PC-9 (cell line): ENCODE measurements around the gene SGTA. TPM values are rescaled to one million over a fixed set of nuclear protein-coding genes. Genes with fewer than 3 reads are reported as not detected.

Experiments
- BruUV-seq: library from RNA; stranded (reverse); fragments of 400-500 nt; replicated peaks from 2 replicates; lab custom pipeline; 2021; lab: Mats Ljungman, UMichigan
- CTCF ChIA-PET: fragments of 300-600 bp; sonication (Branson Sonifier 250); formaldehyde crosslinking; loops from one replicate; lab custom pipeline; 2022; ENCODE audit warnings: antibody characterized with exemption; lab: Charles Lee
- POLR2A ChIA-PET: fragments of 300-600 bp; sonication (Branson Sonifier 250); formaldehyde crosslinking; loops from one replicate; lab custom pipeline; 2022; ENCODE audit warnings: antibody characterized with exemption; ENCODE audit not compliant: unreplicated experiment; lab: Charles Lee
- DNase-seq, 2 experiments: peaks; one replicate each; pipeline versions ENCODE4 v3.0.0 to v3.0.0-alpha.2; 2015 to 2022; ENCODE audit warnings: mixed read lengths in 1 of 2
- H2AFZ ChIP-seq: fragments of 200-600 bp; sonication (generic); 2 replicates; pipeline ENCODE4 v1.8.1; 2017; ENCODE audit warnings: antibody characterized with exemption
- H3F3A ChIP-seq: fragments of 200-600 bp; sonication (generic); 2 replicates; pipeline ENCODE4 v1.8.1; 2017; ENCODE audit warnings: antibody characterized with exemption, mild to moderate bottlenecking, low read depth; ENCODE audit not compliant: insufficient read depth
- H3K27ac ChIP-seq: fragments of 200-600 bp; sonication (generic); 2 replicates; pipeline ENCODE4 v1.6.1; 2016; ENCODE audit warnings: mixed run types
- H3K27me3 ChIP-seq: fragments of 200-600 bp; sonication (generic); 2 replicates; pipeline ENCODE4 v1.6.1; 2016; ENCODE audit warnings: low read depth, mixed run types; ENCODE audit not compliant: insufficient read depth
- H3K36me3 ChIP-seq: fragments of 200-600 bp; sonication (generic); 2 replicates; pipeline ENCODE4 v1.6.1; 2016; ENCODE audit warnings: low read depth, mixed run types
- H3K4me1 ChIP-seq: fragments of 200-600 bp; sonication (generic); replicated peaks from 2 replicates; pipeline ENCODE4 v1.6.1; 2016; ENCODE audit warnings: mixed run types; ENCODE audit not compliant: insufficient read depth
- H3K4me2 ChIP-seq: fragments of 200-600 bp; sonication (generic); 2 replicates; pipeline ENCODE4 v1.6.1; 2017; ENCODE audit warnings: mixed run types
- H3K4me3 ChIP-seq: fragments of 200-600 bp; sonication (generic); 2 replicates; pipeline ENCODE4 v1.6.1; 2016; ENCODE audit warnings: mixed run types
- H3K79me2 ChIP-seq: fragments of 200-600 bp; sonication (generic); 2 replicates; pipeline ENCODE4 v1.6.1; 2017; ENCODE audit warnings: low read depth, mixed run types
- H3K9me2 ChIP-seq: fragments of 200-600 bp; sonication (generic); 2 replicates; pipeline ENCODE4 v1.8.1; 2017; ENCODE audit warnings: mild to moderate bottlenecking; ENCODE audit not compliant: insufficient read depth
- H3K9me3 ChIP-seq: fragments of 200-600 bp; sonication (generic); 2 replicates; pipeline ENCODE4 v1.8.1; 2016; ENCODE audit warnings: low read depth; ENCODE audit not compliant: insufficient read depth
- H4K20me1 ChIP-seq: fragments of 200-600 bp; sonication (generic); 2 replicates; pipeline ENCODE4 v1.8.1; 2017; ENCODE audit not compliant: insufficient read depth
- EZH2 ChIP-seq: fragments of 200-600 bp; sonication (generic); IDR thresholded peaks from 2 replicates; pipeline ENCODE4 v1.8.0; 2017; ENCODE audit warnings: antibody characterized with exemption, low read depth
- intact Hi-C: fragments of 100-400 bp; cut with micrococcal nuclease; formaldehyde crosslinking; loops from one replicate; pipeline ENCODE4 v1.10.0; 2022; ENCODE audit not compliant: unreplicated experiment
- total RNA-seq: library from RNA; stranded (reverse); gene quantifications from 2 replicates; pipeline ENCODE4 v1.2.3, GENCODE V29; 2021
- TF ChIP-seq, protein P1 (sequence below): fragments of 200-600 bp; sonication (generic); conservative IDR thresholded peaks from 2 replicates; pipeline ENCODE4 v1.6.1; 2017; ENCODE audit warnings: mixed run types, antibody characterized with exemption, mild to moderate bottlenecking, moderate library complexity

The SGTA gene
- total RNA-seq, 1 experiment from 2014 or later = 40.7 TPM

DNA sequence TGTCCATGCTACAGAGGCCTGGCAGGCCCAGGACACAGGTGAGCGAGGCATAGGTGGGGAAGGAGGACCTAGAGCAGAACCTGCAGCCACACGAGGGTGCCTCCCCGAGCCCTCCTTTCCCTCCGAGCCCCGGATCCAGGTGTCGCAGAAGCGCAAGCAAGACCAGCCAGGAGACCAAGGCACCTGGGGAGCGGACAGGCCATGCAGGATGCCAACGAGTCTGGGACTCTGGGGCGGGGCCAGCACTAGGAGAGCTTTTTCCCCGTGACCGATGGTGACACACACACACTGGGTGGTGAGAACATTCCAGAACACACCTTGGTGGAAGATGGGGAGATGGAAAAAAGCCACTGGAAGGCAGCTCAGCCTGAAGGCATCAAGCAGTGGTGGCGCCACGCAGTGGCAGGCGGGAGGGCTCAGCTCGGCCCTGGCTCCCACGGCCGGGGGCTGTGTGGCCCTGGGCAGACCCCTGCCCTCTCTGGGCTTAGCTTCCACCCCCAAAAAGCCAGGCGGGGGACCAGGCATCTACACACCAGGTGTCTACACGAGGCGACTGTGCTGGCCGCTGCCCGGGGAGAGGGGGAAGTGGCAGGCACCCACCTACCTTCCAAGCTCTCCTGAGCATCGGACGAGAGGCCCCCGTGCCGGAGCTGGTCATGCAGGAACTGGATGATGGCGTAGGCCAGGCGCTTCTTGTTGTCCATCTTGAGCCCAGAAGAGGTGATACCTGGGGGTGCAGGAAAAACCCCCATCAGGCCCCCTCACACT is 14.5 kb downstream of the SGTA start:
- peaks cover 19% of the 10 kb centered on the region for H4K20me1 ChIP-seq
- H3K27ac ChIP-seq = no peak overlapping the region
- peaks cover 17% of the 10 kb centered on the region; the same call in 1 of the 2 replicates for H3K79me2 ChIP-seq

GRCh38 chr19:2767688-2768087 is 15.4 kb downstream of the SGTA start:
- Histone ChIP-seq H3K9me2 (no peaks in the 10 kb centered on the region), H3K4me2 (no peak overlapping the region), H4K20me1 (peaks cover 19% of the 10 kb centered on the region), H3K36me3 (no peaks in the 10 kb centered on the region), H3K9me3 (no peaks in the 10 kb centered on the region), H3K4me3 (no peak overlapping the region), H3K4me1 (no peaks in the 10 kb centered on the region), H3F3A (no peaks in the 10 kb centered on the region), H3K27me3 (no peaks in the 10 kb centered on the region), H3K79me2 (peaks cover 17% of the 10 kb centered on the region; the same call in 1 of the 2 replicates), H2AFZ (no peak overlapping the region), H3K27ac (no peak overlapping the region)
- TF ChIP-seq, protein P1, sequence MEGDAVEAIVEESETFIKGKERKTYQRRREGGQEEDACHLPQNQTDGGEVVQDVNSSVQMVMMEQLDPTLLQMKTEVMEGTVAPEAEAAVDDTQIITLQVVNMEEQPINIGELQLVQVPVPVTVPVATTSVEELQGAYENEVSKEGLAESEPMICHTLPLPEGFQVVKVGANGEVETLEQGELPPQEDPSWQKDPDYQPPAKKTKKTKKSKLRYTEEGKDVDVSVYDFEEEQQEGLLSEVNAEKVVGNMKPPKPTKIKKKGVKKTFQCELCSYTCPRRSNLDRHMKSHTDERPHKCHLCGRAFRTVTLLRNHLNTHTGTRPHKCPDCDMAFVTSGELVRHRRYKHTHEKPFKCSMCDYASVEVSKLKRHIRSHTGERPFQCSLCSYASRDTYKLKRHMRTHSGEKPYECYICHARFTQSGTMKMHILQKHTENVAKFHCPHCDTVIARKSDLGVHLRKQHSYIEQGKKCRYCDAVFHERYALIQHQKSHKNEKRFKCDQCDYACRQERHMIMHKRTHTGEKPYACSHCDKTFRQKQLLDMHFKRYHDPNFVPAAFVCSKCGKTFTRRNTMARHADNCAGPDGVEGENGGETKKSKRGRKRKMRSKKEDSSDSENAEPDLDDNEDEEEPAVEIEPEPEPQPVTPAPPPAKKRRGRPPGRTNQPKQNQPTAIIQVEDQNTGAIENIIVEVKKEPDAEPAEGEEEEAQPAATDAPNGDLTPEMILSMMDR = no peak
- no peak for TF ChIP-seq EZH2
- ChIA-PET POLR2A (no interaction called here), CTCF (no interaction called here)
- intact Hi-C loops = no loop called here
- no TSS peak for BruUV-seq
- no peak for DNase-seq

More for the DNA sequence above, 14.5 kb downstream of the SGTA start:
- BruUV-seq = no TSS peak
- CTCF ChIA-PET = no interaction called here
- POLR2A ChIA-PET = no interaction called here
- Histone ChIP-seq H2AFZ (no peak overlapping the region), H3K4me1 (no peaks in the 10 kb centered on the region), H3K9me2 (no peaks in the 10 kb centered on the region), H3K27me3 (no peaks in the 10 kb centered on the region), H3K4me3 (no peak overlapping the region), H3K9me3 (no peaks in the 10 kb centered on the region), H3K4me2 (no peak overlapping the region), H3K36me3 (no peaks in the 10 kb centered on the region), H3F3A (no peaks in the 10 kb centered on the region)
- intact Hi-C loops = no loop called here
- TF ChIP-seq EZH2 = no peak
- TF ChIP-seq, protein P1 = no peak
- DNase-seq = no peak

DNA sequence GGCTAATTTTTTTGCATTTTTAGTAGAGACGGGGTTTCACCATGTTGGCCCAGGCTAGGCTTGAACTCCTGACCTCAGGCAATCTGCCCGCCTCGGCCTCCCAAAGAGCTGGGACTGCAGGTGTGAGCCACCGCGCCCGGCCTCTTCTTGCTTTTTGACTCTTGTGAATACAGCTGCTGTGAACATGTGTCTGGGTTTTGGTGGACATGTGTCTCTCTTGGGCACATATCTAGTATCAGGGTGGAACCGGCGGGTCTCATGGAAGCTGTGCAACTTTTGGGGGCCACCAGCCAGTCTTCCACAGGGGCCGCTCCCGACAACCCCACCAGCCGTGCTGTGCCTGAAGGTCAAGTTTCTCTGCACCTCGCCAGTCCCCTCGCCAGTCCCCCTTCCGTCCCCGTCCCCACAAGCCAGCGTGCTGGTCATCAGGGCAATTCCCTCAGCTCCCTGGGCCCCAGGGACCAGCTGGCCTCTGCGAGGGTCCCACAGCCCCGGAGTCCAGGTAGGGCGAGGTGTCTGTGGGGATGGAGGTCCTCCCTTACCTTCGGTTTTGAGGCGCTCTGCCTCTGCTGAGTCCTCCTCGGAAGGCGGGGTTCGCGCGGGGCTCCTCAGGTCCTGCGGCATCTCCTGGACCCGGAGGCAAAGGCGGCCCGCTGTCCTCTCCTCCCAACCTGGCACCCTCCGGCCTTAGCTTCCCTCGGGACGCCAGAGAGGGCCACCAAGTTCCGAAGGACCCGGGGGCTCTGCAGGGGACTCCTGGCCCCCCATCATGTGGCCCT is 16.3 kb downstream of the SGTA start:
- no peaks in the 10 kb centered on the region for H3F3A ChIP-seq
- no peaks in the 10 kb centered on the region for H3K9me2 ChIP-seq
- H3K27me3 ChIP-seq = no peaks in the 10 kb centered on the region
- no peak overlapping the region for H3K4me3 ChIP-seq
- no TSS peak for BruUV-seq
- CTCF ChIA-PET = no interaction called here
- peaks cover 13% of the 10 kb centered on the region for H4K20me1 ChIP-seq
- TF ChIP-seq EZH2 = no peak
- TF ChIP-seq, protein P1 = no peak
- no peak overlapping the region for H3K27ac ChIP-seq
- no peak overlapping the region for H2AFZ ChIP-seq
- no peak overlapping the region for H3K4me2 ChIP-seq
- H3K79me2 ChIP-seq = peaks cover 7% of the 10 kb centered on the region; the same call in 1 of the 2 replicates
- H3K4me1 ChIP-seq = no peaks in the 10 kb centered on the region
- intact Hi-C loops = no loop called here
- no peaks in the 10 kb centered on the region for H3K36me3 ChIP-seq
- POLR2A ChIA-PET = no interaction called here
- no peak for DNase-seq
- H3K9me3 ChIP-seq = no peaks in the 10 kb centered on the region
